HG03575 (cell line): ENCODE results near the gene MICALL2.

ENCODE experiments used
- ATAC-seq: cut with Tn5 transposase; IDR thresholded peaks from one replicate; pipeline ENCODE4 v1.9.1; 2021; ENCODE audit not compliant: unreplicated experiment, insufficient number of reproducible peaks, low FRiP score; ENCODE audit errors: extremely low read depth

MICALL2 gene

GRCh38 chr7:1494447-1494846, 35.2 kb upstream of the MICALL2 start:
- no peak for ATAC-seq

GRCh38 chr7:1493571-1493970, 34.3 kb upstream of the MICALL2 start:
- ATAC-seq: no peak

GRCh38 chr7:1493129-1493528, 33.9 kb upstream of the MICALL2 start:
- ATAC-seq: no peak

GRCh38 chr7:1492640-1493039, 33.4 kb upstream of the MICALL2 start:
- no peak for ATAC-seq

GRCh38 chr7:1492221-1492620, 33.0 kb upstream of the MICALL2 start:
- ATAC-seq: no peak

GRCh38 chr7:1490837-1491236, 31.6 kb upstream of the MICALL2 start:
- no peak for ATAC-seq

GRCh38 chr7:1489336-1489735, 30.1 kb upstream of the MICALL2 start:
- no peak for ATAC-seq

GRCh38 chr7:1488016-1488415, 28.7 kb upstream of the MICALL2 start:
- no peak for ATAC-seq

- ATAC-seq: no peak
Measured at GRCh38 chr7:1487466-1487865, 28.2 kb upstream of the MICALL2 start.

- ATAC-seq: no peak
Measured at GRCh38 chr7:1486571-1486970, 27.3 kb upstream of the MICALL2 start.

- no peak for ATAC-seq
Measured at GRCh38 chr7:1485156-1485555, 25.9 kb upstream of the MICALL2 start.

- no peak for ATAC-seq
Measured at GRCh38 chr7:1484569-1484968, 25.3 kb upstream of the MICALL2 start.

- no peak for ATAC-seq
Measured at GRCh38 chr7:1483536-1484505, 24.6 kb upstream of the MICALL2 start.

GRCh38 chr7:1483079-1483478, 23.8 kb upstream of the MICALL2 start:
- no peak for ATAC-seq

- ATAC-seq: no peak
Measured at GRCh38 chr7:1481300-1481699, 22.0 kb upstream of the MICALL2 start.

GRCh38 chr7:1480670-1481069, 21.4 kb upstream of the MICALL2 start:
- ATAC-seq: no peak

- ATAC-seq: no peak
Measured at GRCh38 chr7:1479287-1479686, 20.0 kb upstream of the MICALL2 start.

GRCh38 chr7:1478480-1478879, 19.2 kb upstream of the MICALL2 start:
- no peak for ATAC-seq

- ATAC-seq: no peak
Measured at GRCh38 chr7:1476859-1477258, 17.6 kb upstream of the MICALL2 start.

- ATAC-seq: no peak
Measured at GRCh38 chr7:1475991-1476390, 16.7 kb upstream of the MICALL2 start.

GRCh38 chr7:1475393-1475792, 16.1 kb upstream of the MICALL2 start:
- ATAC-seq: no peak
